ENCODE data around the gene SLC16A1. TPM values are rescaled to one million over a fixed set of nuclear protein-coding genes. Genes with fewer than 3 reads are reported as not detected.

SLC16A1 gene
- total and polyA plus RNA-seq, 2 donors (not counting 3 experiments of a cell fraction or from before 2014, with no cell fraction given) = 148 to 188 TPM

DNA sequence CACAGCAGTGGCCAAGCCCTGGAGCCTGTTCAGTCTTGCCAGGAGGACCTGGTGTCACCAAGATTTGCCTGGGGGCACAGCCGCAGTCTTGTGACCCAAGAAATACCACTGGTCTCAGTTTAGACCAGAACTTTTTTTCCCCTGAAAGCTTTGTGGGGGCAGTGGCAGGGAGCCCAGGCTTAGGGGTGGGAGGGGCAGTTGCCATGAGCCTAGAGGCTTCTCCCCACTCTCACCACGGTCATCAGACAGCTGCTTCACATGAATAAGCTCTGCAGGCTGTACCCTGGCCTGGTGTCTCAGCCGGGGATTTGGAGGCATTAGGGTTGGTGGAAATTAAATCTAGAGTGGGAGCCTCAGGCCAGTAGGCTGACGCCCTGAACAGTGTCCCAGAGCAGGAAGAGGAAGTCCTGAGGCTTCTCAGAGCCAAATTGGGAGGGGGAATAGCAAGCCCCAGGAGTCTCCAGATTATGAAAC, 73.7 kb downstream of the SLC16A1 start:
- no peaks in the 10 kb centered on the region for H3K4me1 ChIP-seq (ENCODE audit: control insufficient read depth, extremely low read depth, insufficient read depth, low read length)
- H3K79me2 ChIP-seq (ENCODE audit: control insufficient read depth, insufficient read depth, low read length) = no peaks in the 10 kb centered on the region
- dilution Hi-C loops (cut with MboI; ENCODE audit: extremely low pct_ligation_motif_present, low sequenced_read_pairs) = no loop called here
- no TSS peak for BruUV-seq (replicated peaks)
- no peaks in the 10 kb centered on the region for H3K36me3 ChIP-seq (ENCODE audit: control insufficient read depth in 2 of 2, extremely low read depth in 1 of 2, insufficient read depth in 2 of 2, low read length in 2 of 2)
- DNase-seq (ENCODE audit: low read depth, low spot score) (no peak), FAIRE-seq (no peak)
- no peak overlapping the region for H2AFZ ChIP-seq (ENCODE audit: low read depth, low read length)
- POLR2A ChIA-PET = interaction anchor here (0.7 kb wide), 1 partner anchor 160 kb away, joined by 5 read pairs; no protein-coding TSS in a partner anchor
- H3K27me3 ChIP-seq (ENCODE audit: control insufficient read depth in 2 of 2, insufficient read depth in 2 of 2, low read length in 2 of 2) = no peaks in the 10 kb centered on the region
- TF ChIP-seq POLR2A (IDR thresholded peaks at IDR 0.05; ENCODE audit: low read depth, low read length) (no peak), JUN (IDR thresholded peaks at IDR 0.05; ENCODE audit: borderline replicate concordance, insufficient read depth, insufficient read length, low read depth) (no peak), POLR2AphosphoS5 (IDR thresholded peaks at IDR 0.05; ENCODE audit: insufficient read depth, low read depth, low read length) (no peak), FOS (IDR thresholded peaks at IDR 0.05; ENCODE audit: borderline replicate concordance, insufficient read depth, low read length) (no peak), CTCF (IDR thresholded peaks at IDR 0.05; ENCODE audit: extremely low read depth in 1 of 2, insufficient read depth in 1 of 2, low read depth in 1 of 2, low read length in 2 of 2) (no peak), MYC (IDR thresholded peaks at IDR 0.05; ENCODE audit: low read depth, low read length) (no peak), GATA2 (IDR thresholded peaks at IDR 0.05; ENCODE audit: insufficient read depth, insufficient read length, low read depth, low read length) (no peak), EZH2 (IDR thresholded peaks at IDR 0.05; ENCODE audit: borderline replicate concordance, low read depth, low read length, severe bottlenecking) (no peak)
- TF ChIP-seq, protein P1, sequence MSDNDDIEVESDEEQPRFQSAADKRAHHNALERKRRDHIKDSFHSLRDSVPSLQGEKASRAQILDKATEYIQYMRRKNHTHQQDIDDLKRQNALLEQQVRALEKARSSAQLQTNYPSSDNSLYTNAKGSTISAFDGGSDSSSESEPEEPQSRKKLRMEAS (IDR thresholded peaks at IDR 0.05; ENCODE audit: insufficient read depth, insufficient read length) = no peak
- H3K9ac ChIP-seq (replicated peaks; ENCODE audit: extremely low read depth, insufficient read depth, low read length) = no peak overlapping the region
- intact Hi-C loops (cut with micrococcal nuclease) = loop anchor here (5.0 kb wide), 1 partner anchor 585 kb away; no protein-coding TSS in a partner anchor
- H3K9me1 ChIP-seq (replicated peaks; ENCODE audit: control insufficient read depth, extremely low read depth, insufficient read depth, low read length) = no peaks in the 10 kb centered on the region
- no peak overlapping the region for H3K4me2 ChIP-seq (ENCODE audit: insufficient read depth, low read length)
- no peak overlapping the region for H3K27ac ChIP-seq (ENCODE audit: insufficient read depth, low read depth, low read length)
- no peaks in the 10 kb centered on the region for H3K9me3 ChIP-seq (replicated peaks; ENCODE audit: control insufficient read depth, insufficient read depth, low read length)
- no peaks in the 10 kb centered on the region for H4K20me1 ChIP-seq (replicated peaks; ENCODE audit: control insufficient read depth, extremely low read depth, insufficient read depth, low read length)
- H3K4me3 ChIP-seq (replicated peaks in 1 of 3; ENCODE audit: insufficient read depth in 1 of 3, low read depth in 1 of 3, low read length in 3 of 3) = no peak overlapping the region
- CTCF ChIA-PET = interaction anchor here (1.0 to 7.0 kb wide), 8 partner anchors 23 to 191 kb away, joined by 3 to 77 read pairs (median 7); partner anchors contain the start of genes LRIG2, PPM1J and SLC16A1

Measured in endothelial cell of umbilical vein (primary cell).